Measurements from ENCODE around the gene MDP1.

- TF ChIP-seq ZNF274 (IDR thresholded peaks at IDR 0.05; ENCODE audit: low read depth, low read length) (no peak), SUZ12 (IDR thresholded peaks at IDR 0.05; ENCODE audit: extremely low read depth, insufficient read depth, insufficient read length) (no peak), YY1 (IDR thresholded peaks at IDR 0.05; ENCODE audit: insufficient read depth, insufficient read length) (no peak)
Measured at GRCh38 chr14:24182110-24182882, 33.6 kb downstream of the MDP1 start.

All from NT2/D1 (cell line).